SU-DHL-6 (cell line): ENCODE data around the gene GOT2.

Experiments
- H2AFZ ChIP-seq: fragments of 200-600 bp; sonication (generic); 2 replicates; pipeline ENCODE4 v1.6.1; 2014; ENCODE audit warnings: low read depth, mild to moderate bottlenecking, moderate library complexity, mixed read lengths, antibody characterized with exemption, low read length; ENCODE audit not compliant: severe bottlenecking
- H3F3A ChIP-seq: fragments of 200-600 bp; shearing (Covaris generic); 2 replicates; pipeline ENCODE4 v1.6.0; 2016; ENCODE audit warnings: antibody characterized with exemption, mild to moderate bottlenecking; ENCODE audit not compliant: insufficient read depth
- H3K27ac ChIP-seq: fragments of 200-600 bp; sonication (generic); 2 replicates; pipeline ENCODE4 v1.5.1; 2016; ENCODE audit warnings: low read depth, mild to moderate bottlenecking, low read length, moderate library complexity, mixed read lengths
- H3K27me3 ChIP-seq: fragments of 200-600 bp; sonication (generic), shearing (Covaris generic); 2 replicates; pipeline ENCODE4 v1.6.0; 2014; ENCODE audit warnings: mild to moderate bottlenecking, low read length
- H3K36me3 ChIP-seq: fragments of 200-600 bp; sonication (generic); 2 replicates; pipeline ENCODE4 v1.6.1; 2014; ENCODE audit warnings: mild to moderate bottlenecking, low read length, mixed read lengths
- H3K4me2 ChIP-seq: fragments of 300-600, 200-600 bp; shearing (Covaris generic), sonication (generic); 2 replicates; pipeline ENCODE4 v1.6.0; 2014; ENCODE audit warnings: low read length, low read depth, mild to moderate bottlenecking; ENCODE audit not compliant: poor library complexity, severe bottlenecking
- H3K4me3 ChIP-seq: fragments of 200-600 bp; sonication (generic); 2 replicates; pipeline ENCODE4 v1.5.1; 2014; ENCODE audit warnings: antibody characterized with exemption, low read length, mild to moderate bottlenecking, mixed read lengths; ENCODE audit not compliant: insufficient read depth, poor library complexity, severe bottlenecking
- H3K79me2 ChIP-seq: fragments of 200-600 bp; sonication (generic); 2 replicates; pipeline ENCODE4 v1.6.1; 2014; ENCODE audit warnings: mild to moderate bottlenecking, low read length, moderate library complexity; ENCODE audit not compliant: insufficient read depth
- H3K9ac ChIP-seq: fragments of 200-600 bp; sonication (generic); 2 replicates; pipeline ENCODE4 v1.7.0; 2014; ENCODE audit warnings: mild to moderate bottlenecking, low read length
- H3K9me2 ChIP-seq: fragments of 200-600 bp; sonication (generic); replicated peaks from 2 replicates; pipeline ENCODE4 v1.6.1; 2014; ENCODE audit warnings: low read length; ENCODE audit not compliant: insufficient read depth
- H3K9me3 ChIP-seq: fragments of 200-600 bp; sonication (generic); 2 replicates; pipeline ENCODE4 v1.6.1; 2014; ENCODE audit warnings: low read length, mixed read lengths; ENCODE audit not compliant: insufficient read depth
- H4K20me1 ChIP-seq: fragments of 200-600 bp; sonication (generic); 2 replicates; pipeline ENCODE4 v1.6.1; 2014; ENCODE audit warnings: low read depth, mild to moderate bottlenecking, antibody characterized with exemption, low read length, moderate library complexity, mixed read lengths
- EZH2phosphoT487 ChIP-seq: fragments of 200-600 bp; sonication (generic), shearing (Covaris generic); conservative IDR thresholded peaks from 2 replicates; pipeline ENCODE4 v1.6.1; 2018; ENCODE audit warnings: mild to moderate bottlenecking, antibody characterized with exemption, low read length, moderate library complexity, mixed read lengths
- TF ChIP-seq, protein P1 (sequence below): fragments of 200-600 bp; sonication (generic); IDR thresholded peaks from one replicate; pipeline ENCODE4 v1.5.1; 2017; ENCODE audit warnings: antibody characterized with exemption, mild to moderate bottlenecking, low read length, moderate library complexity; ENCODE audit not compliant: insufficient read depth, poor library complexity, severe bottlenecking

The GOT2 gene

DNA sequence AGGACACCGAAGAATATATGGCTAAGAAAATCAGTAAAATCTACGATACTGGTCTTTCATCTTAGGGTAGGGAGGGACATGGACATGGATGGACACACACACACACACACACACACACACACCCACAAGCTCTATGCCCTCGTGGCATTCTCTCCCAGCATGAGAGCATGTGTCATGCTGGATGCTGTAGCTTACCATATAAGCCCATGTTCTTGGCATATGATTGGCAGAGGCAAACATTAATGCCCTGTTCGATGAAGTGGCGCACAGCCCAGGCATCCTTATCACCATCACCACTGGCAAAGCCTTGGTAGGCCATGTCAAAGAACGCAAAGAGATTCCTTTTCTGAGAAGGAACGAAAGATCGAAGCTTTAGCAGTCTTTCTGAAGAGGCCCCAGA lies 17.6 kb downstream of the GOT2 start:
- Histone ChIP-seq H3K27me3 (no peaks in the 10 kb centered on the region), H3K9me3 (no peaks in the 10 kb centered on the region), H4K20me1 (no peaks in the 10 kb centered on the region), H3K4me2 (no peak overlapping the region), H3K79me2 (peaks cover 6% of the 10 kb centered on the region), H3F3A (no peaks in the 10 kb centered on the region), H3K27ac (no peak overlapping the region), H3K36me3 (peaks cover 50% of the 10 kb centered on the region), H2AFZ (no peak overlapping the region), H3K9me2 (no peaks in the 10 kb centered on the region), H3K9ac (no peak overlapping the region), H3K4me3 (no peak overlapping the region)
- TF ChIP-seq EZH2phosphoT487, result no peak
- TF ChIP-seq, protein P1, sequence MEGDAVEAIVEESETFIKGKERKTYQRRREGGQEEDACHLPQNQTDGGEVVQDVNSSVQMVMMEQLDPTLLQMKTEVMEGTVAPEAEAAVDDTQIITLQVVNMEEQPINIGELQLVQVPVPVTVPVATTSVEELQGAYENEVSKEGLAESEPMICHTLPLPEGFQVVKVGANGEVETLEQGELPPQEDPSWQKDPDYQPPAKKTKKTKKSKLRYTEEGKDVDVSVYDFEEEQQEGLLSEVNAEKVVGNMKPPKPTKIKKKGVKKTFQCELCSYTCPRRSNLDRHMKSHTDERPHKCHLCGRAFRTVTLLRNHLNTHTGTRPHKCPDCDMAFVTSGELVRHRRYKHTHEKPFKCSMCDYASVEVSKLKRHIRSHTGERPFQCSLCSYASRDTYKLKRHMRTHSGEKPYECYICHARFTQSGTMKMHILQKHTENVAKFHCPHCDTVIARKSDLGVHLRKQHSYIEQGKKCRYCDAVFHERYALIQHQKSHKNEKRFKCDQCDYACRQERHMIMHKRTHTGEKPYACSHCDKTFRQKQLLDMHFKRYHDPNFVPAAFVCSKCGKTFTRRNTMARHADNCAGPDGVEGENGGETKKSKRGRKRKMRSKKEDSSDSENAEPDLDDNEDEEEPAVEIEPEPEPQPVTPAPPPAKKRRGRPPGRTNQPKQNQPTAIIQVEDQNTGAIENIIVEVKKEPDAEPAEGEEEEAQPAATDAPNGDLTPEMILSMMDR, result no peak

DNA sequence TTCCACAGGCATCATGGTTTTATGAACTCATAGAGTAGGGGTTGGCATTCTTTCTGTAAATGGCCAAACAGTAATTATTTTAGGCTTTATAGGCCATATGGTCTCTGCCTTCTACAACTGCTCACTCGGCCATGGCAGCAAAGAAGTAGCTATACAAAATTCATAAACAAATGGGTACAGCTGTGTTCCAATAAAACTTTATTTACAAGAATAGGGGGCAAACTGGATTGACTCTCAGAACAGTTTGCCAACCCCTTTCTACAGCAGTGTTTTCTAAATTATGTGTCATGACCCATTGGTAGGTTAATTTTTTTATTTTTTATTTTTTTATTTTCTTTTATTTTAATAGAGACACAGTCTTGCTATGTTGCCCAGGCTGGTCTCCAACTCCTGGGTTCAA lies 20.4 kb downstream of the GOT2 start:
- no peaks in the 10 kb centered on the region for H3K9me2 ChIP-seq
- H3K9ac ChIP-seq, result no peak overlapping the region
- H2AFZ ChIP-seq, result no peak overlapping the region
- H3K79me2 ChIP-seq, result peaks cover 6% of the 10 kb centered on the region; the same call in 1 of the 2 replicates
- H3K4me2 ChIP-seq, result no peak overlapping the region
- no peak overlapping the region for H3K27ac ChIP-seq
- H4K20me1 ChIP-seq, result no peaks in the 10 kb centered on the region
- TF ChIP-seq, protein P1, result no peak
- no peak for TF ChIP-seq EZH2phosphoT487
- no peaks in the 10 kb centered on the region for H3K27me3 ChIP-seq
- H3K4me3 ChIP-seq, result no peak overlapping the region
- H3K9me3 ChIP-seq, result no peaks in the 10 kb centered on the region
- H3F3A ChIP-seq, result no peaks in the 10 kb centered on the region
- H3K36me3 ChIP-seq, result peaks cover 36% of the 10 kb centered on the region

DNA sequence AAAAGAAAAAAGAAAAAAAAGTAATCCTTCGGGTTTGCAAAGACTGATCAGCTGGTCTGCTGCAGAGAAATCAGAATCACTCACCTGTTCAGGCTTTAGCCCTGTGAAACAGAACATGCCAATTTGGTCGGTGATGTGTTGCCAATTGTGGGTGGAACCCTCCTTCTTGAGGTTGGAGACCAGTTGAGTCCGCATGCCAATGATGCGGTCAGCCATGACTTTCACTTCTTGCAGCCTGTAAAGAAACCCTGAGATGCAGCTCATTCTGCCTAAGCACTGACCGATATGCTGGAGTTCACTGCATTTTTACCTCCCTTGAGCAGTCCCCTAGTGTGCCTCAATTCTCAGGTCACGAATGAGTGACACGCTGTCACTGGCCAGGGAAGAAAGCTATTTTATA lies 24.8 kb downstream of the GOT2 start:
- Histone ChIP-seq H3K9me2 (no peaks in the 10 kb centered on the region), H3K27me3 (no peaks in the 10 kb centered on the region), H3K9me3 (no peaks in the 10 kb centered on the region), H3K9ac (no peak overlapping the region), H3K4me3 (no peak overlapping the region), H3F3A (no peaks in the 10 kb centered on the region), H4K20me1 (no peaks in the 10 kb centered on the region), H3K79me2 (no peaks in the 10 kb centered on the region), H3K27ac (no peak overlapping the region), H3K36me3 (peaks cover 13% of the 10 kb centered on the region; the same call in 1 of the 2 replicates), H3K4me2 (no peak overlapping the region), H2AFZ (no peak overlapping the region)
- TF ChIP-seq, protein P1, result no peak
- TF ChIP-seq EZH2phosphoT487, result no peak
